Tibial nerve (tissue), 3 donors: ENCODE results near the gene ELMO1.

Experiments
- POLR2A ChIP-seq, 2 donors: fragments of 450-650 bp; IDR thresholded peaks; one replicate each; pipeline ENCODE4 v1.6.1; 2017; ENCODE audit warnings: antibody characterized with exemption in 2 of 2, mild to moderate bottlenecking in 2 of 2, moderate library complexity in 2 of 2
- TF ChIP-seq, protein P1 (sequence below), 5 experiments: fragments of 200-600 bp in 3 of 5; fragments of 450-650 bp in 2 of 5; sonication (generic) in 3 of 5; IDR thresholded peaks; one replicate each; pipeline ENCODE4 v1.5.1; 2016 to 2019; ENCODE audit warnings: antibody characterized with exemption in 5 of 5, mild to moderate bottlenecking in 3 of 5, moderate library complexity in 2 of 5

DNA sequence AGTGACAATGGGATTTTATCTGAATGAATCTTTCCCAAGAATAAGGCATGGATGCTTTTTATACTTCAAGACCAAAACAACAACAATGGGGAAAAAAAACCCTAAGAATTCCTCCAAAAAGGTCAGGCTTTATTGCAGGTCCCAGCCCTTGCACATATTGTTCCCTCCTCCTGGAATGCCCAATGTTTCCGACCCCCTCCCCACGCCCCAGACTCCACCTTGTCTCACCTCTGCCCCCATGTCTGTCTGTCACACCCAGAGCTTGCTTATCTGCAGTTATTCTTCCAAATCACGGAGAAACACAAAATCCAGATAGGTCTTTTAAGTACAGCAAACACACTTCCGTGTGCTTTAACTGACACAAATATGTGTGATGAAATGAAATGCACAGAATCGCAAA is 43.5 kb downstream of the ELMO1 start:
- no peak for TF ChIP-seq POLR2A (IDR thresholded peaks at IDR 0.05)
- TF ChIP-seq, protein P1, sequence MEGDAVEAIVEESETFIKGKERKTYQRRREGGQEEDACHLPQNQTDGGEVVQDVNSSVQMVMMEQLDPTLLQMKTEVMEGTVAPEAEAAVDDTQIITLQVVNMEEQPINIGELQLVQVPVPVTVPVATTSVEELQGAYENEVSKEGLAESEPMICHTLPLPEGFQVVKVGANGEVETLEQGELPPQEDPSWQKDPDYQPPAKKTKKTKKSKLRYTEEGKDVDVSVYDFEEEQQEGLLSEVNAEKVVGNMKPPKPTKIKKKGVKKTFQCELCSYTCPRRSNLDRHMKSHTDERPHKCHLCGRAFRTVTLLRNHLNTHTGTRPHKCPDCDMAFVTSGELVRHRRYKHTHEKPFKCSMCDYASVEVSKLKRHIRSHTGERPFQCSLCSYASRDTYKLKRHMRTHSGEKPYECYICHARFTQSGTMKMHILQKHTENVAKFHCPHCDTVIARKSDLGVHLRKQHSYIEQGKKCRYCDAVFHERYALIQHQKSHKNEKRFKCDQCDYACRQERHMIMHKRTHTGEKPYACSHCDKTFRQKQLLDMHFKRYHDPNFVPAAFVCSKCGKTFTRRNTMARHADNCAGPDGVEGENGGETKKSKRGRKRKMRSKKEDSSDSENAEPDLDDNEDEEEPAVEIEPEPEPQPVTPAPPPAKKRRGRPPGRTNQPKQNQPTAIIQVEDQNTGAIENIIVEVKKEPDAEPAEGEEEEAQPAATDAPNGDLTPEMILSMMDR (IDR thresholded peaks at IDR 0.05): no peak
